Suprapubic skin (tissue), 4 donors: ENCODE results near the gene RPS21. TPM values are rescaled to one million over a fixed set of nuclear protein-coding genes. Genes with fewer than 3 reads are reported as not detected.

Experiments used
- DNase-seq, 2 donors: peaks; one replicate each; pipeline ENCODE4 v3.0.0-alpha.2; 2019; ENCODE audit warnings: low spot score in 2 of 2
- H3K27ac ChIP-seq: fragments of 200-600 bp; sonication (generic); one replicate; pipeline ENCODE4 v1.5.1; 2019
- H3K27me3 ChIP-seq: fragments of 200-600 bp; sonication (generic); one replicate; pipeline ENCODE4 v1.5.1; 2019
- H3K36me3 ChIP-seq: fragments of 200-600 bp; sonication (generic); one replicate; pipeline ENCODE4 v1.5.1; 2019
- H3K4me1 ChIP-seq: fragments of 200-600 bp; sonication (generic); one replicate; pipeline ENCODE4 v1.5.1; 2019
- H3K4me3 ChIP-seq: fragments of 200-600 bp; sonication (generic); one replicate; pipeline ENCODE4 v1.5.1; 2019; ENCODE audit warnings: mild to moderate bottlenecking
- H3K9me3 ChIP-seq: fragments of 200-600 bp; sonication (generic); one replicate; pipeline ENCODE4 v1.5.1; 2019
- EP300 ChIP-seq: sonication (generic); formaldehyde crosslinking; IDR thresholded peaks from one replicate; pipeline ENCODE4 v1.6.1; 2017; ENCODE audit warnings: antibody characterized with exemption
- POLR2A ChIP-seq, 2 donors: fragments of 450-650 bp; IDR thresholded peaks; one replicate each; pipeline ENCODE4 v1.6.1; 2017; ENCODE audit warnings: antibody characterized with exemption in 2 of 2, mild to moderate bottlenecking in 2 of 2, moderate library complexity in 2 of 2
- POLR2AphosphoS5 ChIP-seq, 3 donors: sonication (generic); formaldehyde crosslinking; IDR thresholded peaks; one replicate each; pipeline ENCODE4 v1.6.1; 2017; ENCODE audit warnings: antibody characterized with exemption in 3 of 3
- WGBS: methylation state at CpG from one replicate; pipeline ENCODE4 v1.1.5; 2018; 5-methylcytosine and 5-hydroxymethylcytosine counted together
- total RNA-seq, 4 donors: library from RNA; depleted of rRNA; stranded (reverse); fragments of >200 nt; gene quantifications; one replicate each; pipeline ENCODE4 v1.1.0, GENCODE V29; 2016
- TF ChIP-seq, protein P1 (sequence below), 2 donors: fragments of 200-600 bp in 1 of 2; fragments of 450-650 bp in 1 of 2; sonication (generic) in 1 of 2; IDR thresholded peaks; one replicate each; pipeline ENCODE4 v1.5.1; 2016 to 2019; ENCODE audit warnings: antibody characterized with exemption in 2 of 2, mild to moderate bottlenecking in 1 of 2, moderate library complexity in 1 of 2

Gene RPS21
- total RNA-seq, 4 donors from 2014 or later, result 1,604 to 3,217 (median 2,363) TPM

GRCh38 chr20:62436692-62437091, 49.8 kb downstream of the RPS21 start:
- no peaks in the 10 kb centered on the region for H3K9me3 ChIP-seq
- peaks cover 10% of the 10 kb centered on the region for H3K4me1 ChIP-seq
- H3K4me3 ChIP-seq, result no peak overlapping the region
- DNase-seq, result no peak
- H3K27me3 ChIP-seq, result peaks cover 57% of the 10 kb centered on the region
- H3K36me3 ChIP-seq, result no peaks in the 10 kb centered on the region
- no peak overlapping the region for H3K27ac ChIP-seq
- no peak for TF ChIP-seq EP300
- no peak for TF ChIP-seq POLR2A (IDR thresholded peaks at IDR 0.05)
- TF ChIP-seq, protein P1, sequence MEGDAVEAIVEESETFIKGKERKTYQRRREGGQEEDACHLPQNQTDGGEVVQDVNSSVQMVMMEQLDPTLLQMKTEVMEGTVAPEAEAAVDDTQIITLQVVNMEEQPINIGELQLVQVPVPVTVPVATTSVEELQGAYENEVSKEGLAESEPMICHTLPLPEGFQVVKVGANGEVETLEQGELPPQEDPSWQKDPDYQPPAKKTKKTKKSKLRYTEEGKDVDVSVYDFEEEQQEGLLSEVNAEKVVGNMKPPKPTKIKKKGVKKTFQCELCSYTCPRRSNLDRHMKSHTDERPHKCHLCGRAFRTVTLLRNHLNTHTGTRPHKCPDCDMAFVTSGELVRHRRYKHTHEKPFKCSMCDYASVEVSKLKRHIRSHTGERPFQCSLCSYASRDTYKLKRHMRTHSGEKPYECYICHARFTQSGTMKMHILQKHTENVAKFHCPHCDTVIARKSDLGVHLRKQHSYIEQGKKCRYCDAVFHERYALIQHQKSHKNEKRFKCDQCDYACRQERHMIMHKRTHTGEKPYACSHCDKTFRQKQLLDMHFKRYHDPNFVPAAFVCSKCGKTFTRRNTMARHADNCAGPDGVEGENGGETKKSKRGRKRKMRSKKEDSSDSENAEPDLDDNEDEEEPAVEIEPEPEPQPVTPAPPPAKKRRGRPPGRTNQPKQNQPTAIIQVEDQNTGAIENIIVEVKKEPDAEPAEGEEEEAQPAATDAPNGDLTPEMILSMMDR (IDR thresholded peaks at IDR 0.05), result no peak
- no peak for TF ChIP-seq POLR2AphosphoS5 (IDR thresholded peaks at IDR 0.05)
- WGBS, result 95% methylated on average over 3 of the region's 3 CpGs

GRCh38 chr20:62437496-62437895, 50.6 kb downstream of the RPS21 start:
- no peak for TF ChIP-seq POLR2AphosphoS5 (IDR thresholded peaks at IDR 0.05)
- no peak for TF ChIP-seq POLR2A (IDR thresholded peaks at IDR 0.05)
- TF ChIP-seq EP300, result no peak
- TF ChIP-seq, protein P1 (IDR thresholded peaks at IDR 0.05), result no peak
- H3K27ac ChIP-seq, result no peak overlapping the region
- H3K4me3 ChIP-seq, result no peak overlapping the region
- 73% methylated on average over 6 of the region's 12 CpGs for WGBS
- no peaks in the 10 kb centered on the region for H3K9me3 ChIP-seq
- peaks cover 62% of the 10 kb centered on the region for H3K27me3 ChIP-seq
- no peaks in the 10 kb centered on the region for H3K36me3 ChIP-seq
- H3K4me1 ChIP-seq, result peaks cover 10% of the 10 kb centered on the region
- DNase-seq, result no peak

- no peak overlapping the region for H3K4me3 ChIP-seq
- H3K9me3 ChIP-seq, result no peaks in the 10 kb centered on the region
- TF ChIP-seq EP300 (no peak), POLR2A (IDR thresholded peaks at IDR 0.05) (no peak), POLR2AphosphoS5 (IDR thresholded peaks at IDR 0.05) (no peak)
- TF ChIP-seq, protein P1 (IDR thresholded peaks at IDR 0.05), result no peak
- WGBS, result 64% methylated on average over 8 of the region's 24 CpGs
- no peak overlapping the region for H3K27ac ChIP-seq
- peaks cover 63% of the 10 kb centered on the region for H3K27me3 ChIP-seq
- DNase-seq, result no peak
- H3K4me1 ChIP-seq, result peaks cover 10% of the 10 kb centered on the region
- no peaks in the 10 kb centered on the region for H3K36me3 ChIP-seq
Measured at GRCh38 chr20:62437927-62438326, 51.0 kb downstream of the RPS21 start.

Other genes starting within 250 kb of the RPS21 start
- 100 to 1,000 TPM; 163 to 226 (median 208) TPM for gene PSMA7, start 243.7 kb upstream of the RPS21 start, total RNA-seq
- gene SS18L1, start 243.3 kb upstream of the RPS21 start, total RNA-seq, result 10 to 100 TPM; 23.3 to 81.1 (median 26.9) TPM
- gene MTG2, start 204.1 kb upstream of the RPS21 start, total RNA-seq, result 10 to 100 TPM; 19.1 to 43.0 (median 30.3) TPM
- not detected for gene HRH3, start 166.8 kb upstream of the RPS21 start, total RNA-seq
- gene OSBPL2, start 148.6 kb upstream of the RPS21 start, total RNA-seq, result 100 to 1,000 TPM in 1 of 4 donors, 10 to 100 TPM in 3; 78.1 to 132 (median 84.0) TPM
- 100 to 1,000 TPM in 3 of 4 donors, 10 to 100 TPM in 1; 84.7 to 155 (median 146) TPM for gene ADRM1, start 84.1 kb upstream of the RPS21 start, total RNA-seq
- gene LAMA5, start 19.8 kb upstream of the RPS21 start, total RNA-seq, result 100 to 1,000 TPM; 200 to 623 (median 316) TPM
- 1 to 10 TPM; 3.8 to 7.2 (median 4.5) TPM for gene CABLES2, start 20.2 kb downstream of the RPS21 start, total RNA-seq
- gene RBBP8NL, start 40.4 kb downstream of the RPS21 start, total RNA-seq, result 1 to 10 TPM; 2.0 to 6.6 (median 3.9) TPM
- 1 to 10 TPM in 3 of 4 donors, under 1 TPM in 1; 0.23 to 2.1 (median 1.2) TPM for gene GATA5, start 88.9 kb downstream of the RPS21 start, total RNA-seq